ENCODE results near the gene MSRB1.

- no peak for TF ChIP-seq ZNF557 (CRISPR knock-in tag; IDR thresholded peaks at IDR 0.05)
- no peak for TF ChIP-seq KLF13 (CRISPR knock-in tag; IDR thresholded peaks at IDR 0.05)
- TF ChIP-seq CTCF (CRISPR knock-in tag; IDR thresholded peaks at IDR 0.05): no peak
- TF ChIP-seq ETV5 (CRISPR knock-in tag; IDR thresholded peaks at IDR 0.05; ENCODE audit: borderline replicate concordance): no peak
- no peak for TF ChIP-seq MZF1 (CRISPR knock-in tag; IDR thresholded peaks at IDR 0.05; ENCODE audit: borderline replicate concordance)
- no peak for TF ChIP-seq NR1H2 (CRISPR knock-in tag; IDR thresholded peaks at IDR 0.05; ENCODE audit: borderline replicate concordance, low read depth)
- TF ChIP-seq MEIS2 (CRISPR knock-in tag; IDR thresholded peaks at IDR 0.05): no peak
- TF ChIP-seq ARID2 (CRISPR knock-in tag; IDR thresholded peaks at IDR 0.05; ENCODE audit: borderline replicate concordance): no peak
- TF ChIP-seq REST (IDR thresholded peaks at IDR 0.05; ENCODE audit: borderline replicate concordance in 1 of 2, low read depth in 1 of 2, low read length in 2 of 2): no peak
Measured at GRCh38 chr16:1895068-1895467, 47.9 kb downstream of the MSRB1 start.

All from HepG2 (cell line).